GM12878 (cell line): ENCODE data around the gene TCOF1. TPM values are rescaled to one million over a fixed set of nuclear protein-coding genes. Genes with fewer than 3 reads are reported as not detected.

Experiments
- CEBPB ChIP-seq, 2 experiments: fragments of 150-350 bp in 1 of 2; IDR thresholded peaks; 2 replicates each; pipeline ENCODE4 v1.6.1; 2012 to 2014; ENCODE audit warnings: low read depth in 2 of 2, low read length in 2 of 2, borderline replicate concordance in 1 of 2, inconsistent platforms in 1 of 2
- EZH2 ChIP-seq: IDR thresholded peaks from 2 replicates; pipeline ENCODE4 v1.6.1; 2012; ENCODE audit warnings: low read depth, mild to moderate bottlenecking, control low read depth, inconsistent platforms, low read length, borderline replicate concordance; ENCODE audit not compliant: control insufficient read depth
- NR2C1 ChIP-seq: fragments of 450-650 bp; IDR thresholded peaks from 2 replicates; pipeline ENCODE4 v1.6.1; 2017; ENCODE audit warnings: antibody characterized with exemption, mild to moderate bottlenecking, moderate library complexity
- POU2F2 ChIP-seq: IDR thresholded peaks from 3 replicates; pipeline ENCODE4 v1.6.1; 2011; ENCODE audit warnings: low read depth, mild to moderate bottlenecking, low read length, borderline replicate concordance
- polyA plus RNA-seq, 11 experiments: library from polyadenylated mRNA; depleted of rRNA in 4 of 11; unstranded in 6 of 11; stranded (reverse) in 5 of 11; fragments of >200 nt; fragmentation: Nextera tagmentation in 4 of 11; fragmentation: Illumina TruSeq in 1 of 11; extraction: Ambion mirVana in 4 of 11; extraction: Trizol in 1 of 11; gene quantifications; 1 replicate in 1 of 11; 2 replicates in 10 of 11; pipeline versions ENCODE4 v1.2.1 to v1.2.3, GENCODE V29; 2011 to 2016; ENCODE audit warnings: inconsistent platforms in 2 of 11, missing spikeins in 2 of 11, low read depth in 1 of 11
- total RNA-seq, 4 experiments: library from RNA; depleted of rRNA in 3 of 4; stranded (reverse); fragments of >200 nt in 3 of 4; fragmentation: Illumina TruSeq in 1 of 4; extraction: Trizol in 1 of 4; gene quantifications; 2 replicates each; pipeline versions ENCODE4 v1.2.1 to v1.2.3, GENCODE V29; 2013 to 2021
- TF ChIP-seq, protein P1 (sequence below): fragments of 450-650 bp; IDR thresholded peaks from 2 replicates; pipeline ENCODE4 v1.6.1; 2018; ENCODE audit warnings: mild to moderate bottlenecking, low read depth, moderate library complexity; ENCODE audit not compliant: partially characterized antibody
- TF ChIP-seq, protein P2 (sequence below): IDR thresholded peaks from 2 replicates; pipeline ENCODE4 v1.6.1; 2012; ENCODE audit warnings: low read depth, low read length, improper control_type of control experiment

Gene TCOF1
- total and polyA plus RNA-seq, 10 of the 15 experiments (the other 5 are each of a cell fraction or from before 2014, with no cell fraction given), result 8.7 to 83.9 (median 38.9) TPM

DNA sequence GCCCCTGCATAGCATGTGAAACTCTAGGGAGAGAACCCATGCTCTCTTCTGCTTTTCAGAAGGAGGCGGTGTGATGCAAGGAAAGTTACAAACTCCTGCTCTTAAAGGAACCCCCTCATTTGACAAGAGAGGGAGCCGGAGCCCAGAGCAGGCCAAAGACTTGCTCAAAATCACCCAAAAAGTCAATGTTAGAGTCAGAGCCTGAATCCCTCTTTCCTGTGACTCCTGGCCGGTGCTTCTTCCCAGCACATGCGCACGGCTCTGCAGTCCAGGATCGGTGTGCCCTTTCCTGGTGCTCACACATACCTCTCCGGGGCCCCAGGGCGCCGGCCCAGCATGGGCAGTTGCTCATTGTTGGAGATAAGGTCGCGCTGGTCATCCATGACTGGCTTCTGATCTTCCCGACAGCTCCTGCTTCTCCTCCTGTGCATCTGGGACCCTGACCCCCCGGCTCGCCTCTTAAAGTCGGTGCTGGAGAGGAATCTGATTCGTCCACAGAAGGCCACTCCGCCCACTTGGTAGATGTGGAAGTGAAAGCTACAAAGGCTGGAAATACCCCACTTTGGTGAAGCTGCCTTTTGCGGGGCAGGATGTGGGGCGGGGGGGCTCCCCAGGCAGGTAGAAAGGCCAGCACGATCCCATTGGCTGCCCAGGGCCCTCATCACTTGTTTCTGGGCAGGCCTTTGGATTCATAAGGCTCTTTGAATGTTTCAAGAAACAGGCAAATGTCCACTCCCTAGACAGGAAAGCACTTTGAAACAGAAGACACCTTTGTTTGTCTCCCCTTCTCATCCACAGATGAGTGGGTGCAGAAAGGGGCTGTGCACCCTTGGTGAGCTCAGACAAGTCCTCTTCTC, 55.0 kb downstream of the TCOF1 start, which contains the start of gene CD74 (continued):
- TF ChIP-seq, protein P1, sequence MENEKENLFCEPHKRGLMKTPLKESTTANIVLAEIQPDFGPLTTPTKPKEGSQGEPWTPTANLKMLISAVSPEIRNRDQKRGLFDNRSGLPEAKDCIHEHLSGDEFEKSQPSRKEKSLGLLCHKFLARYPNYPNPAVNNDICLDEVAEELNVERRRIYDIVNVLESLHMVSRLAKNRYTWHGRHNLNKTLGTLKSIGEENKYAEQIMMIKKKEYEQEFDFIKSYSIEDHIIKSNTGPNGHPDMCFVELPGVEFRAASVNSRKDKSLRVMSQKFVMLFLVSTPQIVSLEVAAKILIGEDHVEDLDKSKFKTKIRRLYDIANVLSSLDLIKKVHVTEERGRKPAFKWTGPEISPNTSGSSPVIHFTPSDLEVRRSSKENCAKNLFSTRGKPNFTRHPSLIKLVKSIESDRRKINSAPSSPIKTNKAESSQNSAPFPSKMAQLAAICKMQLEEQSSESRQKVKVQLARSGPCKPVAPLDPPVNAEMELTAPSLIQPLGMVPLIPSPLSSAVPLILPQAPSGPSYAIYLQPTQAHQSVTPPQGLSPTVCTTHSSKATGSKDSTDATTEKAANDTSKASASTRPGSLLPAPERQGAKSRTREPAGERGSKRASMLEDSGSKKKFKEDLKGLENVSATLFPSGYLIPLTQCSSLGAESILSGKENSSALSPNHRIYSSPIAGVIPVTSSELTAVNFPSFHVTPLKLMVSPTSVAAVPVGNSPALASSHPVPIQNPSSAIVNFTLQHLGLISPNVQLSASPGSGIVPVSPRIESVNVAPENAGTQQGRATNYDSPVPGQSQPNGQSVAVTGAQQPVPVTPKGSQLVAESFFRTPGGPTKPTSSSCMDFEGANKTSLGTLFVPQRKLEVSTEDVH, result no peak
- peak; percentile 99 for TF ChIP-seq POU2F2
- peak; percentile 20; the same call in 1 of the 2 replicates for TF ChIP-seq NR2C1
- TF ChIP-seq EZH2, result no peak
- TF ChIP-seq, protein P2, sequence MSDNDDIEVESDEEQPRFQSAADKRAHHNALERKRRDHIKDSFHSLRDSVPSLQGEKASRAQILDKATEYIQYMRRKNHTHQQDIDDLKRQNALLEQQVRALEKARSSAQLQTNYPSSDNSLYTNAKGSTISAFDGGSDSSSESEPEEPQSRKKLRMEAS, result peak; percentile 79; the same call in 1 of the 2 replicates
- TF ChIP-seq CEBPB (IDR thresholded peaks at IDR 0.05; ENCODE audit: borderline replicate concordance in 1 of 2, low read depth in 2 of 2, low read length in 2 of 2), result peak in 1 of 2 experiments; percentile 95; a peak in 1 of 4 replicates
